ENCODE results near the gene ANKFY1. TPM values are rescaled to one million over a fixed set of nuclear protein-coding genes. Genes with fewer than 3 reads are reported as not detected.

ANKFY1 gene
- total RNA-seq, 1 experiment from 2014 or later = 38.6 TPM

DNA sequence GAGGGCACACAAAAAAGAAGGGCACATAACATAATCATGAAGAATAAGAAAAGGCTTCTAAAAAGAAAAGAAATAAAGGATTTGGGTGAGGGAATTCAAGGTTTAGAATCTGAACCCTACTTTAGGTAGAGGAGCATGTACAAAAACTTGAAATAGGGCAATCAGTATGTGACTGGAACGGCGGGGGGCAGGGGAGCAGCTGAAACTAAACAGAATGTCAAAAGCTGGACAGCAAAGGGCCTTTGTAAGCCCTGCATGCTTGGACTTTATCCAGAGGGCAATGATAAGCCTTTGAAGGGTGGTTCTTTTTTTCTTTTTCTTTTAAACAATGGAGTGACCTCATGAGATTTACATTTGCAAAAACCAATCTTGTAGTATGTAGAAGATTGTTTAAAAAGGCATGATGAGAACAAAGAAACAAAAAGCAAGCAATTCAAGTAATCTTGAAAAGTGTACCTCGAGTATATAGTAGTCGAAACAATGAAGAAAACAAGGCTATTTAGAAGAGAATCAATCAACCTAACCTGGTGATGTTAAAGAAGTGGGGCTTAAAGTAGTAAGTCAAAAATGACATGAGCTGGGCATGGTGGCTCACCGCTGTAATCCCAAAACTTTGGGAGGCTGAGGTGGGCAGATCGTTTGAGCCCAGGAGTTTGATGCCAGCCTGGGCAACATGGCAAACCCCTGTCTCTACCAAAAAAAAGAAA is 46.7 kb upstream of the ANKFY1 start:
- no peak for ATAC-seq
- intact Hi-C loops (cut with micrococcal nuclease; ENCODE audit: unreplicated experiment) (no loop called here), in situ Hi-C loops (cut with HindIII; ENCODE audit: low pct_unique_long_range_greater_than_20kb, low sequenced_read_pairs) (no loop called here)
- H3K4me3 ChIP-seq (ENCODE audit: low read depth in 2 of 2, low read length in 2 of 2) = no peak overlapping the region
- no peak overlapping the region for H3K27ac ChIP-seq (ENCODE audit: low read length)
- no TSS peak for BruUV-seq (replicated peaks)
- H3K9me3 ChIP-seq (ENCODE audit: control insufficient read depth, insufficient read depth, low read depth, low read length) = no peaks in the 10 kb centered on the region
- peaks cover 5% of the 10 kb centered on the region; the same call in 1 of the 2 replicates for H3K36me3 ChIP-seq (ENCODE audit: control insufficient read depth, insufficient read depth, low read length)
- CTCF ChIA-PET = no interaction called here
- no peak for DNase-seq (ENCODE audit: low read depth, low spot score)
- TF ChIP-seq TCF7L2 (IDR thresholded peaks at IDR 0.05; ENCODE audit: low read depth, low read length) = no peak
- TF ChIP-seq, protein P1, sequence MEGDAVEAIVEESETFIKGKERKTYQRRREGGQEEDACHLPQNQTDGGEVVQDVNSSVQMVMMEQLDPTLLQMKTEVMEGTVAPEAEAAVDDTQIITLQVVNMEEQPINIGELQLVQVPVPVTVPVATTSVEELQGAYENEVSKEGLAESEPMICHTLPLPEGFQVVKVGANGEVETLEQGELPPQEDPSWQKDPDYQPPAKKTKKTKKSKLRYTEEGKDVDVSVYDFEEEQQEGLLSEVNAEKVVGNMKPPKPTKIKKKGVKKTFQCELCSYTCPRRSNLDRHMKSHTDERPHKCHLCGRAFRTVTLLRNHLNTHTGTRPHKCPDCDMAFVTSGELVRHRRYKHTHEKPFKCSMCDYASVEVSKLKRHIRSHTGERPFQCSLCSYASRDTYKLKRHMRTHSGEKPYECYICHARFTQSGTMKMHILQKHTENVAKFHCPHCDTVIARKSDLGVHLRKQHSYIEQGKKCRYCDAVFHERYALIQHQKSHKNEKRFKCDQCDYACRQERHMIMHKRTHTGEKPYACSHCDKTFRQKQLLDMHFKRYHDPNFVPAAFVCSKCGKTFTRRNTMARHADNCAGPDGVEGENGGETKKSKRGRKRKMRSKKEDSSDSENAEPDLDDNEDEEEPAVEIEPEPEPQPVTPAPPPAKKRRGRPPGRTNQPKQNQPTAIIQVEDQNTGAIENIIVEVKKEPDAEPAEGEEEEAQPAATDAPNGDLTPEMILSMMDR (IDR thresholded peaks at IDR 0.05) = no peak
- no peak for TF ChIP-seq POLR2AphosphoS5 (IDR thresholded peaks at IDR 0.05; ENCODE audit: low read depth, low read length)
- TF ChIP-seq, protein P2, sequence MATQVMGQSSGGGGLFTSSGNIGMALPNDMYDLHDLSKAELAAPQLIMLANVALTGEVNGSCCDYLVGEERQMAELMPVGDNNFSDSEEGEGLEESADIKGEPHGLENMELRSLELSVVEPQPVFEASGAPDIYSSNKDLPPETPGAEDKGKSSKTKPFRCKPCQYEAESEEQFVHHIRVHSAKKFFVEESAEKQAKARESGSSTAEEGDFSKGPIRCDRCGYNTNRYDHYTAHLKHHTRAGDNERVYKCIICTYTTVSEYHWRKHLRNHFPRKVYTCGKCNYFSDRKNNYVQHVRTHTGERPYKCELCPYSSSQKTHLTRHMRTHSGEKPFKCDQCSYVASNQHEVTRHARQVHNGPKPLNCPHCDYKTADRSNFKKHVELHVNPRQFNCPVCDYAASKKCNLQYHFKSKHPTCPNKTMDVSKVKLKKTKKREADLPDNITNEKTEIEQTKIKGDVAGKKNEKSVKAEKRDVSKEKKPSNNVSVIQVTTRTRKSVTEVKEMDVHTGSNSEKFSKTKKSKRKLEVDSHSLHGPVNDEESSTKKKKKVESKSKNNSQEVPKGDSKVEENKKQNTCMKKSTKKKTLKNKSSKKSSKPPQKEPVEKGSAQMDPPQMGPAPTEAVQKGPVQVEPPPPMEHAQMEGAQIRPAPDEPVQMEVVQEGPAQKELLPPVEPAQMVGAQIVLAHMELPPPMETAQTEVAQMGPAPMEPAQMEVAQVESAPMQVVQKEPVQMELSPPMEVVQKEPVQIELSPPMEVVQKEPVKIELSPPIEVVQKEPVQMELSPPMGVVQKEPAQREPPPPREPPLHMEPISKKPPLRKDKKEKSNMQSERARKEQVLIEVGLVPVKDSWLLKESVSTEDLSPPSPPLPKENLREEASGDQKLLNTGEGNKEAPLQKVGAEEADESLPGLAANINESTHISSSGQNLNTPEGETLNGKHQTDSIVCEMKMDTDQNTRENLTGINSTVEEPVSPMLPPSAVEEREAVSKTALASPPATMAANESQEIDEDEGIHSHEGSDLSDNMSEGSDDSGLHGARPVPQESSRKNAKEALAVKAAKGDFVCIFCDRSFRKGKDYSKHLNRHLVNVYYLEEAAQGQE (IDR thresholded peaks at IDR 0.05; ENCODE audit: insufficient read depth in 1 of 2, low read depth in 2 of 2, low read length in 1 of 2) = no peak
- TF ChIP-seq SIN3A (IDR thresholded peaks at IDR 0.05; ENCODE audit: borderline replicate concordance, insufficient read depth, low read depth, low read length) = no peak
- POLR2A ChIA-PET = interaction anchor here (0.6 kb wide), 1 partner anchor 26 kb away, joined by 10 read pairs; no protein-coding TSS in a partner anchor
- H3K27me3 ChIP-seq (ENCODE audit: control insufficient read depth, insufficient read depth, low read length) = no peaks in the 10 kb centered on the region
- peaks cover 33% of the 10 kb centered on the region for H3K4me1 ChIP-seq (ENCODE audit: control insufficient read depth, insufficient read depth, low read length)

DNA sequence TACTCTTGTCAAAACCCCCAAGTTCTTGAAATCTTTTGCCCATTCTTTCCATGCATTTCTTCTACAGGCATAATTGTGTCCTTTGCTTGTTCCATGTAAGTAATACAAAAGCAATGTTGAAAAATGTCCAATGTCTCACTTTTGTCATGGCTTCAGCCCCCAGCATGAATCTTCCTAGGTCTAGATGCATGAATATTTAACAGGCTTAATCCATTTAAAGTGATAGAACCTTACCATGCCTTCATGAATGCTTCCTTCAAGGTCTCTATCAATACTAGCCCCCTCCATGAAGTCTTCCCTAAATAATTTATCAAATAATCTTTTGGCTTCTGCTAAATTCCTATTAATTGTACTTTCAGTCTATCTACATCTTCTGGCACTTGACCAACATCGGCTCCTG is 46.1 kb upstream of the ANKFY1 start:
- in situ Hi-C loops (cut with HindIII; ENCODE audit: low pct_unique_long_range_greater_than_20kb, low sequenced_read_pairs) (no loop called here), intact Hi-C loops (cut with micrococcal nuclease; ENCODE audit: unreplicated experiment) (no loop called here)
- TF ChIP-seq, protein P2 (IDR thresholded peaks at IDR 0.05; ENCODE audit: insufficient read depth in 1 of 2, low read depth in 2 of 2, low read length in 1 of 2) = no peak
- TF ChIP-seq SIN3A (IDR thresholded peaks at IDR 0.05; ENCODE audit: borderline replicate concordance, insufficient read depth, low read depth, low read length) = no peak
- peaks cover 33% of the 10 kb centered on the region for H3K4me1 ChIP-seq (ENCODE audit: control insufficient read depth, insufficient read depth, low read length)
- H3K36me3 ChIP-seq (ENCODE audit: control insufficient read depth, insufficient read depth, low read length) = peaks cover 5% of the 10 kb centered on the region; the same call in 1 of the 2 replicates
- no TSS peak for BruUV-seq (replicated peaks)
- ATAC-seq = no peak
- no peak overlapping the region for H3K4me3 ChIP-seq (ENCODE audit: low read depth in 2 of 2, low read length in 2 of 2)
- H3K27ac ChIP-seq (ENCODE audit: low read length) = no peak overlapping the region
- ChIA-PET POLR2A (no interaction called here), CTCF (no interaction called here)
- DNase-seq (ENCODE audit: low read depth, low spot score) = no peak
- H3K27me3 ChIP-seq (ENCODE audit: control insufficient read depth, insufficient read depth, low read length) = no peaks in the 10 kb centered on the region
- H3K9me3 ChIP-seq (ENCODE audit: control insufficient read depth, insufficient read depth, low read depth, low read length) = no peaks in the 10 kb centered on the region

Measured in Panc1 (cell line).